Measurements from ENCODE around the gene NINJ2.
"Not testable (repeated sequence)": the region's sequence is repeated elsewhere in the genome, so short reads cannot be mapped to it uniquely, and the experiment has no call there.

The NINJ2 gene

GRCh38 chr12:700016-700415, 36.8 kb upstream of the NINJ2 start:
- TF ChIP-seq CTCF (IDR thresholded peaks at IDR 0.05; ENCODE audit: insufficient read depth, low read depth, low read length, missing control alignments), result no peak
- DNase-seq (ENCODE audit: low read depth), result no peak
- H3K4me3 ChIP-seq (ENCODE audit: low read depth, low read length), result no peak overlapping the region

DNA sequence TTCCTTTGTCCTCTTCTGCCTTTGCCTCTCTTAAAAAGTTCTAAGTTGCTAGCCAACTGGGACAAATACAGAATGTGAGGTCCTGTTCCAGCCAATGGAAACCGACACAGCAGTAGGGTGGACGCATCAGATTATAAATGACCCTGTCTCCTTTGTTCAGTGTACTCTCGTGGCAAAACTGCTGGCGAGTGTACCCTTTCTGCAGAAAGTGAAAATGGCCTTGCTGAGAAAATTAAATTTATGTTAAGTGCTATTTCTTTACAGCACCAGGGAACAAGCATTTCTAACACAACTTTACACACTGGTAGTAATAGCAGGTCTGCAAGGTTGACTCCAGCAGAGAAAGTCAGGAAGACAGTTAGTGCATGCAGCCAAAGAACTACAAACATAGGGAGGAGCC, 35.0 kb upstream of the NINJ2 start:
- not testable (repeated sequence) for H3K4me3 ChIP-seq (ENCODE audit: low read depth, low read length); DNase-seq (ENCODE audit: low read depth)

GRCh38 chr12:697481-697880, 34.2 kb upstream of the NINJ2 start:
- no peak for TF ChIP-seq CTCF (IDR thresholded peaks at IDR 0.05; ENCODE audit: insufficient read depth, low read depth, low read length, missing control alignments)
- no peak for DNase-seq (ENCODE audit: low read depth)
- H3K4me3 ChIP-seq (ENCODE audit: low read depth, low read length), result no peak overlapping the region

DNA sequence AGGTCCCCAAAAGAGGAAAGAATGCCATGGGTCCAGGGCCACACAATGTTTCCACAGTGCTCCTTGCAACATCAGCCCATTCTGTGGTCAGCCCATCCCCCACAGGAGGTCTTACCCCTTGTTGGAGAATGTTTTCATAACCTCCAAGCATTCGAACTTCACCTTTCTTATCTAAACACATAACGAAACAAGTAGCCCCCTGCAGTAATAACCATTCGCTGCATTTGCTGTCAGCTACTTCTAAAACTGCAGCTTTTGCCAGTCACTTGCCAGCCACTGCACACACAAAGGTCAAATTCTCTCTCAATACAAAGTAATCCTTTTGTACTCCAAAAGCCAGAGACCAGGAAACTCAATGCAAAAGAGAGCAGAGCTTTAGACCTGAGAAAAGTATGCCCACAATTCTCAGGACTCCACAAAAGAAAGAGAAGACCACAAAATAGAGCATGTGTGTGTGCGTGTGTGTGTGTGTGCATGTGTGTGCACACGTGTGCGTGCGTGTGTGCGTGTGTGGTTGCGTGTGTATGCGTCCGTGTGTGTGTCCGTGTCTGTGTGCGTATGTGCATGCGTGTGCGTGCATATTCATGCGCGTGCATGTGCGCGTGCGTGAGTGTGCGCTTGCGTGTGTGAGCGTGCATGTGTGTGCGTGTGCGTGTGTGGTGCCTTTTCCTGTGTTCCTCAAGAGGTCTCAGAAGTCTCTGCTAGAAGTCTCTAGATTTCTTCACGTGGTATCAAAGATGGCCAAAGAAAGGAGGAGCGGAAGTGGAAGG, 31.7 kb upstream of the NINJ2 start:
- no peak for DNase-seq (ENCODE audit: low read depth)
- TF ChIP-seq CTCF (IDR thresholded peaks at IDR 0.05; ENCODE audit: insufficient read depth, low read depth, low read length, missing control alignments), result no peak
- H3K4me3 ChIP-seq (ENCODE audit: low read depth, low read length), result no peak overlapping the region

DNA sequence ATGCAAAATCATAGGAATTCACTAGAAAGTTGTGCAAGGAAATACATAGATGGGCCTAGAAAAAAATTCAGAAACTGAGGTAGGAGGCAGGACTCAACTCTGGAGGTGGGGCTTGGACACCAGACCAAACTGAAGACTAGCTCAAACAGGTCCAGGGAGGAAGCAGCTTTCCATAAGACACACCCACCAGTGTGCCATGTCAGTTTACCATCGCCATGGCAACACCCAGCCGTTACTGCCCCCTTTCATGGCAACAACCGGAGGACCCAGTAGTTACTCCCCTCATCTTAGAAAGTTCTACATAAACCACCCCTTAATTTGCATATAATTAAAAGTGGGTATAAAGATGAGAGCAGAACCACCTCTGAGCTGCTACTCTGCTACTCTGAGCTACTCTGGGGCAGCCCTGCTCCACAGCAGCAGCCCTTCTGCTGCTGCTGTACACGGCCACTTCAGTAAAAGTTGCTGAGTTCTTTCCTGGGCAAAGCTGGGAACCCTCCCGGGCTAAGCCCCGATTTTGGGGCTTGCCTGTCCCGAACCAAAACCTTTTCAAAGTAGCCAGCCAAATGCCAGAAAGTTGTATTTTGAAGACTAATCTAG, 30.8 kb upstream of the NINJ2 start:
- DNase-seq (ENCODE audit: low read depth), result no peak
- H3K4me3 ChIP-seq (ENCODE audit: low read depth, low read length), result no peak overlapping the region
- TF ChIP-seq CTCF (IDR thresholded peaks at IDR 0.05; ENCODE audit: insufficient read depth, low read depth, low read length, missing control alignments), result no peak

GRCh38 chr12:692274-692673, 29.0 kb upstream of the NINJ2 start:
- TF ChIP-seq CTCF (IDR thresholded peaks at IDR 0.05; ENCODE audit: insufficient read depth, low read depth, low read length, missing control alignments), result no peak
- no peak overlapping the region for H3K4me3 ChIP-seq (ENCODE audit: low read depth, low read length)
- no peak for DNase-seq (ENCODE audit: low read depth)

DNA sequence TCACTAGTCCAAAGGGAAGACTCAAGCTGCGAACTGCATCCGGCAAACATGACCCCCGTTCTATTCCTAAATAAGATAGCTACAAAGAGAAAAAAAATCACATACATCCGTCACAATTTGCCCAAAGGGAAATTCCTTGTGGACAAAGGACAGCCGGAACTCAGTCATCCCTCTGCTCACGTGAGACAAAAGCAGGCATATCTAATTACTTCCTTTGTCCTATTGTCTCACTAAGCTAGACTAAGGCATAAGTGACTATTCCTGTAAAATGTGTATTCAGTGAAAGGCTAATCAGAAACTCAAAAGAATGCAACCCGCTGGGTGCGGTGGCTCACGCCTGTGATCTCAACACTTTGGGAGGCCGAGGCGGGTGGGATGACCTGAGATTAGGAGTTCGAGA, 27.2 kb upstream of the NINJ2 start:
- H3K4me3 ChIP-seq (ENCODE audit: low read depth, low read length), result no peak overlapping the region
- no peak for TF ChIP-seq CTCF (IDR thresholded peaks at IDR 0.05; ENCODE audit: insufficient read depth, low read depth, low read length, missing control alignments)
- no peak for DNase-seq (ENCODE audit: low read depth)
